Activated T-cell treated with anti-CD3 and anti-CD28 coated beads, Interleukin-2, amount 50 U/mL, for 72 hours (primary cell): ENCODE results near the gene BAZ1B. TPM values are rescaled to one million over a fixed set of nuclear protein-coding genes. Genes with fewer than 3 reads are reported as not detected.
A peak's percentile ranks its signal among the peaks of the same experiment; 100 is the strongest.
"Not testable (repeated sequence)": the region's sequence is repeated elsewhere in the genome, so short reads cannot be mapped to it uniquely, and the experiment has no call there.

Experiments used
- ATAC-seq, 2 donors: fragments of 150-1000 bp; cut with Tn5 transposase; replicated peaks in 1 of 2; 2 replicates each; pipeline ENCODE4 v1.10.0; 2021; ENCODE audit warnings: moderate library complexity in 2 of 2, mild to moderate bottlenecking in 1 of 2
- DNase-seq, 2 donors: peaks; one replicate each; pipeline ENCODE4 v3.0.0; 2021 to 2022; ENCODE audit warnings: mixed read lengths in 1 of 2
- H3K27ac Mint-ChIP-seq: one replicate; pipeline ENCODE4 v1.8.0; 2022; ENCODE audit warnings: mild to moderate bottlenecking, moderate library complexity, mixed read lengths
- H3K27me3 Mint-ChIP-seq: one replicate; pipeline ENCODE4 v1.8.0; 2022; ENCODE audit warnings: low read depth, mixed read lengths
- H3K36me3 Mint-ChIP-seq, 2 donors: one replicate each; pipeline ENCODE4 v1.8.0; 2022; ENCODE audit warnings: mixed read lengths in 2 of 2, mild to moderate bottlenecking in 1 of 2; ENCODE audit not compliant: insufficient read depth in 2 of 2
- H3K4me1 Mint-ChIP-seq: one replicate; pipeline ENCODE4 v1.8.0; 2022; ENCODE audit warnings: low read depth, mixed read lengths
- H3K4me3 Mint-ChIP-seq, 2 donors: one replicate each; pipeline ENCODE4 v1.8.0; 2022; ENCODE audit warnings: mild to moderate bottlenecking in 2 of 2, mixed read lengths in 2 of 2, moderate library complexity in 2 of 2
- H3K9me3 Mint-ChIP-seq, 2 donors: one replicate each; pipeline ENCODE4 v1.8.0; 2022; ENCODE audit warnings: mixed read lengths in 2 of 2
- total RNA-seq, 2 donors: library from RNA; stranded (reverse); gene quantifications; one replicate each; pipeline ENCODE4 v1.2.3, GENCODE V29; 2022

The BAZ1B gene
- total RNA-seq, 2 donors from 2014 or later: 94.5 to 105 TPM

- not testable (repeated sequence) for H3K9me3 Mint-ChIP-seq, H3K27me3 Mint-ChIP-seq, DNase-seq, H3K36me3 Mint-ChIP-seq, ATAC-seq, H3K4me3 Mint-ChIP-seq, H3K4me1 Mint-ChIP-seq, H3K27ac Mint-ChIP-seq
Measured at GRCh38 chr7:73420610-73421009, 101.5 kb downstream of the BAZ1B start.

GRCh38 chr7:73420016-73420415, 102.1 kb downstream of the BAZ1B start:
- H3K36me3 Mint-ChIP-seq, H3K4me3 Mint-ChIP-seq, H3K9me3 Mint-ChIP-seq, ATAC-seq, H3K4me1 Mint-ChIP-seq, H3K27ac Mint-ChIP-seq, DNase-seq, H3K27me3 Mint-ChIP-seq: not testable (repeated sequence)

GRCh38 chr7:73418113-73418703, 103.9 kb downstream of the BAZ1B start:
- Mint-ChIP-seq H3K9me3 (no peaks in the 10 kb centered on the region), H3K27me3 (no peaks in the 10 kb centered on the region), H3K27ac (no peak overlapping the region), H3K4me1 (no peaks in the 10 kb centered on the region), H3K36me3 (no peaks in the 10 kb centered on the region), H3K4me3 (no peak overlapping the region)
- DNase-seq (no peak), ATAC-seq (no peak)

GRCh38 chr7:73410541-73411131, 111.5 kb downstream of the BAZ1B start:
- H3K9me3 Mint-ChIP-seq, H3K4me1 Mint-ChIP-seq, H3K27ac Mint-ChIP-seq, H3K4me3 Mint-ChIP-seq, ATAC-seq, H3K27me3 Mint-ChIP-seq, H3K36me3 Mint-ChIP-seq, DNase-seq: not testable (repeated sequence)

- not testable (repeated sequence) for H3K9me3 Mint-ChIP-seq, DNase-seq, H3K27ac Mint-ChIP-seq, ATAC-seq, H3K27me3 Mint-ChIP-seq, H3K4me1 Mint-ChIP-seq, H3K4me3 Mint-ChIP-seq, H3K36me3 Mint-ChIP-seq
Measured at GRCh38 chr7:73404860-73405259, 117.2 kb downstream of the BAZ1B start.

GRCh38 chr7:73399185-73400050, 122.7 kb downstream of the BAZ1B start:
- ATAC-seq (peak; percentile 57 to 76), DNase-seq (peak; percentile 70 to 75)
- not testable (repeated sequence) for H3K36me3 Mint-ChIP-seq, H3K27ac Mint-ChIP-seq, H3K27me3 Mint-ChIP-seq, H3K9me3 Mint-ChIP-seq, H3K4me1 Mint-ChIP-seq
- peak overlapping the region; percentile 52 to 54 for H3K4me3 Mint-ChIP-seq

- no peaks in the 10 kb centered on the region for H3K27me3 Mint-ChIP-seq
- no peak overlapping the region for H3K27ac Mint-ChIP-seq
- DNase-seq (no peak), ATAC-seq (no peak)
- no peaks in the 10 kb centered on the region for H3K36me3 Mint-ChIP-seq
- no peak overlapping the region for H3K4me3 Mint-ChIP-seq
- H3K4me1 Mint-ChIP-seq: no peaks in the 10 kb centered on the region
- no peaks in the 10 kb centered on the region for H3K9me3 Mint-ChIP-seq
Measured at GRCh38 chr7:73397521-73398281, 124.4 kb downstream of the BAZ1B start.

- Mint-ChIP-seq H3K4me1 (no peaks in the 10 kb centered on the region), H3K9me3 (no peaks in the 10 kb centered on the region), H3K27ac (no peak overlapping the region), H3K36me3 (no peaks in the 10 kb centered on the region), H3K4me3 (no peak overlapping the region), H3K27me3 (no peaks in the 10 kb centered on the region)
- no peak for ATAC-seq
- DNase-seq: no peak
Measured at GRCh38 chr7:73395538-73396503, 126.3 kb downstream of the BAZ1B start.

GRCh38 chr7:73394422-73394821, 127.7 kb downstream of the BAZ1B start:
- Mint-ChIP-seq H3K4me1 (no peaks in the 10 kb centered on the region), H3K27me3 (no peaks in the 10 kb centered on the region), H3K36me3 (peaks cover 2% of the 10 kb centered on the region in 2 donors), H3K4me3 (no peak overlapping the region), H3K9me3 (peaks cover 4 to 6% of the 10 kb centered on the region in 2 donors), H3K27ac (no peak overlapping the region)
- DNase-seq (no peak), ATAC-seq (no peak)

GRCh38 chr7:73391396-73391795, 130.7 kb downstream of the BAZ1B start:
- peaks cover 9 to 19% of the 10 kb centered on the region in 2 donors for H3K36me3 Mint-ChIP-seq
- ATAC-seq: no peak
- no peak overlapping the region for H3K27ac Mint-ChIP-seq
- H3K9me3 Mint-ChIP-seq: peaks cover 11 to 17% of the 10 kb centered on the region in 2 donors
- DNase-seq: no peak
- no peaks in the 10 kb centered on the region for H3K27me3 Mint-ChIP-seq
- H3K4me1 Mint-ChIP-seq: no peaks in the 10 kb centered on the region
- H3K4me3 Mint-ChIP-seq: no peak overlapping the region
